Spleen (tissue), 7 donors: ENCODE results near the gene TBX2.

Source experiments
- CTCF ChIP-seq, 11 experiments: fragments of 200-600 bp in 7 of 11; fragments of 450-650 bp in 4 of 11; sonication (generic) in 4 of 11; IDR thresholded peaks in 8 of 11; conservative IDR thresholded peaks in 3 of 11; 1 replicate in 7 of 11; 2 replicates in 4 of 11; pipeline versions ENCODE4 v1.4.0 to v1.8.0; 2016 to 2021; ENCODE audit warnings: antibody characterized with exemption in 11 of 11, inconsistent platforms in 4 of 11, mild to moderate bottlenecking in 1 of 11
- POLR2A ChIP-seq, 3 donors: fragments of 450-650 bp; IDR thresholded peaks; one replicate each; pipeline ENCODE4 v1.5.1; 2017; ENCODE audit warnings: antibody characterized with exemption in 3 of 3, mild to moderate bottlenecking in 1 of 3
- donor health status: DM: no; HTN: no; CAD: no; lungs with moderate emphysema.
- donor health status: DM: no; HTN: no; CAD: no.
- donor health status: DM: no; HTN: no; CAD: no.

GRCh38 chr17:61431594-61432311 is 32.1 kb downstream of the TBX2 start:
- no peak for TF ChIP-seq CTCF (IDR thresholded peaks at IDR 0.05 in 8 of 11, conservative IDR thresholded peaks at IDR 0.05 in 3 of 11)
- TF ChIP-seq POLR2A (IDR thresholded peaks at IDR 0.05), result no peak
